Measurements from ENCODE around the gene DGKI.

The DGKI gene

DNA sequence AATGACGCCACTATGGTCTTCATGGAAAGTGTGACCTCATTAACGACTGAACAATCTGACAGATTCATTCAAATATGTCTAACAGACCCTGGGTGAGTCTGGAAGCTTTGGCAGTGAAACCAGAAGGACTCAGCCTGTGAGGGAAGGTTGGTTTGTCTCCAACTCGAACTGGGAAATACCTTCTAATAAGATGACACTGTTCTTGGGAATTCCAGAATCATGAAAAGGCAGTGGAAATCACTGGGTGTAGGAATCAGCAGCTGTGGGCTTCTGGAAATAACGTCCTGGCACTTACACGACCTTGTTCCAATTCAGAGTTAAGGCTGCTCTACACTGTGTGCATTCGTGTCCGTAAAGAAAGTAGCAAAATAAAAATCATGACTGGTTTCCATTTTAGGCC, 75.1 kb downstream of the DGKI start:
- 96% methylated on average over 5 of the region's 7 CpGs for whole genome bisulfite sequencing (ENCODE audit: insufficient coverage)
- ChIA-PET CTCF (no interaction called here), POLR2A (no interaction called here)
- peaks cover 0 to 2% (median 0%) of the 10 kb centered on the region in 4 experiments for H3K4me1 ChIP-seq (ENCODE audit: control extremely low read depth in 1 of 4, control insufficient read depth in 4 of 4, insufficient read depth in 4 of 4, low read length in 3 of 4)
- H3K9me3 ChIP-seq (ENCODE audit: control extremely low read depth in 1 of 5, control insufficient read depth in 4 of 5, insufficient read depth in 2 of 5, low read depth in 1 of 5, low read length in 4 of 5): no peaks in the 10 kb centered on the region
- H3K36me3 ChIP-seq (ENCODE audit: control insufficient read depth in 4 of 4, insufficient read depth in 4 of 4, low read length in 3 of 4): no peaks in the 10 kb centered on the region
- H3K27me3 ChIP-seq (replicated peaks in 2 of 5; ENCODE audit: control insufficient read depth in 4 of 5, insufficient read depth in 5 of 5, low read length in 4 of 5): no peaks in the 10 kb centered on the region
- no peak overlapping the region for H3K4me3 ChIP-seq (ENCODE audit: control insufficient read depth in 1 of 7, extremely low read depth in 1 of 7, insufficient read depth in 4 of 7, low read depth in 2 of 7, low read length in 6 of 7)
- no peak for DNase-seq
- H3K27ac ChIP-seq (ENCODE audit: insufficient read depth in 1 of 2, low read depth in 1 of 2, low read length in 2 of 2, poor library complexity in 1 of 2, severe bottlenecking in 2 of 2): no peak overlapping the region

DNA sequence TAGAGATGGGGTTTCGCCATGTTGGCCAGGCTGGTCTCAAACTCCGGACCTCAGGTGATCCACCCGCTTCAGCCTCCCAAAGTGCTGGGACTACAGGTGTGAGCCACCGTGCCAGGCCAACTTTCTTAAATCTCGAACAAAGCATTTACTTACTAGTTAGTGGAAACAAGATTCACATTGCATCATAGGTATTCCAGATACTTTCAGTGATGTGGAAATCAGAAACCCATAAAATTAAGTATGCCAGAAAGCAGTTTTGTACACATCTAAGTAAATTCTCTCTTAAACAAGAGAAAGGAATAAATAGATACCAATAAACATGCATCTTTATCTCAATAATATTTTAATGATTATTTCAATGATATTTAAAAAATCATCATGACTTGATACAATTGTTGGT, 75.5 kb downstream of the DGKI start:
- WGBS (ENCODE audit: insufficient coverage): 100% methylated on average over 4 of the region's 5 CpGs
- ChIA-PET CTCF (no interaction called here), POLR2A (no interaction called here)
- no peak overlapping the region for H3K4me3 ChIP-seq (ENCODE audit: control insufficient read depth in 1 of 7, extremely low read depth in 1 of 7, insufficient read depth in 4 of 7, low read depth in 2 of 7, low read length in 6 of 7)
- no peaks in the 10 kb centered on the region for H3K9me3 ChIP-seq (ENCODE audit: control extremely low read depth in 1 of 5, control insufficient read depth in 4 of 5, insufficient read depth in 2 of 5, low read depth in 1 of 5, low read length in 4 of 5)
- H3K36me3 ChIP-seq (ENCODE audit: control insufficient read depth in 4 of 4, insufficient read depth in 4 of 4, low read length in 3 of 4): no peaks in the 10 kb centered on the region
- H3K27ac ChIP-seq (ENCODE audit: insufficient read depth in 1 of 2, low read depth in 1 of 2, low read length in 2 of 2, poor library complexity in 1 of 2, severe bottlenecking in 2 of 2): no peak overlapping the region
- no peak for DNase-seq
- peaks cover 0 to 2% (median 0%) of the 10 kb centered on the region in 4 experiments for H3K4me1 ChIP-seq (ENCODE audit: control extremely low read depth in 1 of 4, control insufficient read depth in 4 of 4, insufficient read depth in 4 of 4, low read length in 3 of 4)
- no peaks in the 10 kb centered on the region for H3K27me3 ChIP-seq (replicated peaks in 2 of 5; ENCODE audit: control insufficient read depth in 4 of 5, insufficient read depth in 5 of 5, low read length in 4 of 5)

DNA sequence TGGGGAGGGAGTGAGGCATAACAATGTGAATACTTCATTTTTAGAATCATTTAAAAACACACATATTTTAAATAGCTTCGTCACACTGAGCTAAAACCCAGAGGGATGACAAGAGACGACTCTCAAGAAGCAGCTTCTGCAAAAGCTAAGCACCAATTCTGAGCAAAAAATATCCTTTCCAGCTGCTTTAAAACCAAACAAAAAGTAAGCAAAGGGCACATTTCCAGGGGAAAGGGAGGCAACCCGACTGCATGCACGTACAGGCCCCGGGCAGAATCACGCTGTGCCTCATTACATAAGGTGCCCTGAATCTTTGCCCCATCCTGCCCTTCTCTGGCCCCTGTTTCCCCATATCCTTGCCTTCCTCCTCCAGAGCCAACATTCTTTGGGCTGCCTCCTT, 78.4 kb downstream of the DGKI start:
- Histone ChIP-seq H3K36me3 (ENCODE audit: control insufficient read depth in 4 of 4, insufficient read depth in 4 of 4, low read length in 3 of 4) (no peaks in the 10 kb centered on the region), H3K27ac (ENCODE audit: insufficient read depth in 1 of 2, low read depth in 1 of 2, low read length in 2 of 2, poor library complexity in 1 of 2, severe bottlenecking in 2 of 2) (no peak overlapping the region), H3K4me1 (ENCODE audit: control extremely low read depth in 1 of 4, control insufficient read depth in 4 of 4, insufficient read depth in 4 of 4, low read length in 3 of 4) (peaks cover 0 to 2% (median 0%) of the 10 kb centered on the region in 4 experiments), H3K27me3 (replicated peaks in 2 of 5; ENCODE audit: control insufficient read depth in 4 of 5, insufficient read depth in 5 of 5, low read length in 4 of 5) (no peaks in the 10 kb centered on the region), H3K9me3 (ENCODE audit: control extremely low read depth in 1 of 5, control insufficient read depth in 4 of 5, insufficient read depth in 2 of 5, low read depth in 1 of 5, low read length in 4 of 5) (no peaks in the 10 kb centered on the region), H3K4me3 (ENCODE audit: control insufficient read depth in 1 of 7, extremely low read depth in 1 of 7, insufficient read depth in 4 of 7, low read depth in 2 of 7, low read length in 6 of 7) (no peak overlapping the region)
- CTCF ChIA-PET: no interaction called here
- POLR2A ChIA-PET: interaction anchor here (0.6 kb wide), 1 partner anchor 1424 kb away, joined by 3 read pairs; no protein-coding TSS in a partner anchor
- DNase-seq: no peak
- WGBS (ENCODE audit: insufficient coverage): 96% methylated on average over 6 of the region's 6 CpGs

DNA sequence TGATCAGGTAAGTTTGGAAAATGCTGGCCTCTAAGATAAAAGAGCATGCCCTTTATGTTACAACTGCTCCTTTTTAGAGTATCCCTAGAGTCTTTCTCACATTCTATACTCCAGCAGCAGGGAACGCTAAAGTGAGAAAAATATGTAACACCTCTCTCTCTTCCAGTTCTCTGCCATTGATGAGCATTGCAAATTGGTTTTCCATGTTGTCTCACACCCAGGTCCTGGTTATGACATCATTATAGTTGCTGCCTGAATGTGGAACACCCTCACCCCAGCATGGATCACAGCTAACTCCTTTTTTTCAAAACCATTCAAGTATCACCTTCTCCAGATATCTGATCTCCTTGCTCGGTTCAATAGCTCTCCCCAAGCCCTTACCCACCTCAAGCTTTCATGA, 84.4 kb downstream of the DGKI start:
- Histone ChIP-seq H3K27ac (ENCODE audit: insufficient read depth in 1 of 2, low read depth in 1 of 2, low read length in 2 of 2, poor library complexity in 1 of 2, severe bottlenecking in 2 of 2) (no peak overlapping the region), H3K4me1 (ENCODE audit: control extremely low read depth in 1 of 4, control insufficient read depth in 4 of 4, insufficient read depth in 4 of 4, low read length in 3 of 4) (peaks cover 0 to 2% (median 1%) of the 10 kb centered on the region in 4 experiments), H3K9me3 (ENCODE audit: control extremely low read depth in 1 of 5, control insufficient read depth in 4 of 5, insufficient read depth in 2 of 5, low read depth in 1 of 5, low read length in 4 of 5) (peaks cover 0 to 1% (median 0%) of the 10 kb centered on the region in 5 experiments), H3K4me3 (ENCODE audit: control insufficient read depth in 1 of 7, extremely low read depth in 1 of 7, insufficient read depth in 4 of 7, low read depth in 2 of 7, low read length in 6 of 7) (no peak overlapping the region), H3K27me3 (replicated peaks in 2 of 5; ENCODE audit: control insufficient read depth in 4 of 5, insufficient read depth in 5 of 5, low read length in 4 of 5) (no peaks in the 10 kb centered on the region), H3K36me3 (ENCODE audit: control insufficient read depth in 4 of 4, insufficient read depth in 4 of 4, low read length in 3 of 4) (no peaks in the 10 kb centered on the region)
- ChIA-PET CTCF (no interaction called here), POLR2A (no interaction called here)
- no peak for DNase-seq
- WGBS (ENCODE audit: insufficient coverage): 80% methylated on average over 1 of the region's 2 CpGs

DNA sequence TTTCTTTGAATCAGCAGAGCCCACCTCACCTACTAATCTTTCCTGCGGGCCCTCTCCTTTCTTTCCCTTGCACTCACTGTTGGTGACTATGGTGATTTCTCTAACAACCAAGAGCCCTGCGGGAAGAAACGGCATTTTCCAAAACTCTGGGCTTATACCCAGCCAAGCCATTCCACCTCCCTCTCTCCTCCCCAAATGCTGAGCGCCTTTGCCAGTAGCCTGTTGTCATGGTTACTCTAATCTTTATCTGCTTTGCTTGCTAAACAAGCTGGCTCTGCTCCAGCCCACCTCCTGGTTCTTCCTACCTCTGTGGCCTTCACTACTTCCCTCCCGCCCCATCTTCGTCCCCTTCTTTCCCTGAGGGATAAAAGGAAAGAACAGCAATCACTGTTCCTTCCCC, 86.7 kb downstream of the DGKI start:
- no peak for DNase-seq
- Histone ChIP-seq H3K4me1 (ENCODE audit: control extremely low read depth in 1 of 4, control insufficient read depth in 4 of 4, insufficient read depth in 4 of 4, low read length in 3 of 4) (peaks cover 5 to 19% (median 13%) of the 10 kb centered on the region in 4 experiments), H3K4me3 (ENCODE audit: control insufficient read depth in 1 of 7, extremely low read depth in 1 of 7, insufficient read depth in 4 of 7, low read depth in 2 of 7, low read length in 6 of 7) (no peak overlapping the region), H3K36me3 (ENCODE audit: control insufficient read depth in 4 of 4, insufficient read depth in 4 of 4, low read length in 3 of 4) (no peaks in the 10 kb centered on the region), H3K27ac (ENCODE audit: insufficient read depth in 1 of 2, low read depth in 1 of 2, low read length in 2 of 2, poor library complexity in 1 of 2, severe bottlenecking in 2 of 2) (no peak overlapping the region), H3K9me3 (ENCODE audit: control extremely low read depth in 1 of 5, control insufficient read depth in 4 of 5, insufficient read depth in 2 of 5, low read depth in 1 of 5, low read length in 4 of 5) (peaks cover 0 to 1% (median 0%) of the 10 kb centered on the region in 5 experiments), H3K27me3 (replicated peaks in 2 of 5; ENCODE audit: control insufficient read depth in 4 of 5, insufficient read depth in 5 of 5, low read length in 4 of 5) (peaks cover 0 to 2% (median 0%) of the 10 kb centered on the region in 5 experiments)
- WGBS (ENCODE audit: insufficient coverage): 100% methylated on average over 3 of the region's 6 CpGs
- CTCF ChIA-PET: no interaction called here
- POLR2A ChIA-PET: no interaction called here

DNA sequence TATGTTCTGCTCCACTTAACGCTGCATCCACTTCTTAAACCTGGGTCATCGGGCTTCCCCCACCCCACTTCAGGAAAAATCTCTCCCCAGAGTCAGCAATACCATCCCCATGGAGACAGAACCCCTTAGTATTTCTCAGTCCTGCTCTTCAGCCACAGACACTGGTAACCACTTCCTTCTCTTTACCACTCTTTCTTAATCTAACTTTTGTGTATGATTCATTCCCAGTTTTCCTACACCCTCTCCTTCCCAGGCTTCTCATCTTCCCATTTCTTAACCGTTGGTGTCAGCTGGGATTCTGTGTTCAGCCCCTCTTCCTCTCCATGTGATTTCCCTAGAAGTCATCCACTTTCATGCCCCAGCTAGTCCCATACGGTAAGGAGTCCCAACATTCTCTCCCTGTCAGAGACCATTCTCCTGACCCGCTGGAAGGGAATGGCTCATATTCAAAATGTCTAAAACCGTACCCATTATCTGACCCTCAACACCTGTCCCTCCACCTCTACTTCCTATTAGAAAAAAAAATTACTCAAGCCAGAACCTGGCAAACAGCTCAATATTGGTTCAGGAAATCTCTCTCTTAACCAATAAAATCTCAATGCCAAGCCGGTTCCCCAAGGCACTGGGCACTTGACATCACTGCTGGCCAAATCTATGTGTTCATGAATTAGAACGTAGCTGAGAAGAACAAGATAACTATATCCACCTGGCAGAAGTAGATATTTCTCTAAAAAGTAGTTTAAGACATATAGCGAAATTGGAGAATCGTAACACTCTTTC, 89.4 kb downstream of the DGKI start:
- peak in 1 of 3 donors; percentile 4 for DNase-seq

DNA sequence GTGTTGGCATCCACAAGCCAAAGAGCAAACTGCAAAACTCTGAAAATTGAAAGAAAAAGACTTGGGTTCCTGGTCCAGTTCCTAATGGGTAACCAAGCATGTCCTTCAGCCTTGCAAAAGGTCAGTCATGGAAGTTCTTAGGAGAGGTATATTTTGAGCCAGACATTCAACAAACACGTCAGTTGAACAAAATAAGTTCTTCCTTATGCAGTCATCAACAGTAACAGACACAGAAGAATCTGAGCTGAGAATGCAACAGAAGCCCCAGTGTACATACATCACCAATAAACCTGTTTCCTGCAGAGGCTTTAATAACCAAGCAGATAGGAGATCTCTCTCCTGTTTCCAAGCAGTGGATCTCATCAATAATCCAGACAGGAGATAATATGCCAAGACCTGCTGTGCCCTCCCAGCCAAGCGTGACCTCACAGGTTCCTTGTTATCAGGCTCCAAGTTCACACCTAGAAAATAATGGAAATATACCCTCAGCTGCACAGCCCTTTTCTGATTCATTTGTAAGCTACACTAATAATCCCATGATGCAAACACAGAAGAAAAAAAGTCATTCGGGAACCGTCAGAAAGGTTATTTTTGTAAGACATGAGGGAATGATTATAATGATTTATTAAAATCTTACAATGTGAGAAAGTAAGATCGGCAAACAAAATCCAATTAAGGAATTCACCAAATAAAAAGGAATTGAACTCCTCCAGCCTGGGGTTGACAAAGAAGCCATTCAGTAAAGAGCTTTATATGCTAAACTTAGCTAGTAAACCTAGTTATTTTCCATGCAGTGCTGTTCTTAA, 90.7 kb downstream of the DGKI start:
- DNase-seq: peak in 1 of 3 donors; percentile 7
- H3K27me3 ChIP-seq (replicated peaks in 2 of 5; ENCODE audit: control insufficient read depth in 4 of 5, insufficient read depth in 5 of 5, low read length in 4 of 5): peaks cover 0 to 3% (median 0%) of the 10 kb centered on the region in 5 experiments
- ChIA-PET POLR2A (no interaction called here), CTCF (no interaction called here)
- H3K9me3 ChIP-seq (ENCODE audit: control extremely low read depth in 1 of 5, control insufficient read depth in 4 of 5, insufficient read depth in 2 of 5, low read depth in 1 of 5, low read length in 4 of 5): no peaks in the 10 kb centered on the region
- H3K4me3 ChIP-seq (ENCODE audit: control insufficient read depth in 1 of 7, extremely low read depth in 1 of 7, insufficient read depth in 4 of 7, low read depth in 2 of 7, low read length in 6 of 7): no peak overlapping the region
- H3K27ac ChIP-seq (ENCODE audit: insufficient read depth in 1 of 2, low read depth in 1 of 2, low read length in 2 of 2, poor library complexity in 1 of 2, severe bottlenecking in 2 of 2): no peak overlapping the region
- H3K4me1 ChIP-seq (ENCODE audit: control extremely low read depth in 1 of 4, control insufficient read depth in 4 of 4, insufficient read depth in 4 of 4, low read length in 3 of 4): peaks cover 8 to 32% (median 20%) of the 10 kb centered on the region in 4 experiments
- no peaks in the 10 kb centered on the region for H3K36me3 ChIP-seq (ENCODE audit: control insufficient read depth in 4 of 4, insufficient read depth in 4 of 4, low read length in 3 of 4)
- WGBS (ENCODE audit: insufficient coverage): 86% methylated on average over 1 of the region's 5 CpGs

More for the DNA sequence above, 89.4 kb downstream of the DGKI start:
- WGBS (ENCODE audit: insufficient coverage): 83% methylated on average over 9 of the region's 10 CpGs
- peaks cover 0 to 1% (median 0%) of the 10 kb centered on the region in 5 experiments for H3K9me3 ChIP-seq (ENCODE audit: control extremely low read depth in 1 of 5, control insufficient read depth in 4 of 5, insufficient read depth in 2 of 5, low read depth in 1 of 5, low read length in 4 of 5)
- H3K27ac ChIP-seq (ENCODE audit: insufficient read depth in 1 of 2, low read depth in 1 of 2, low read length in 2 of 2, poor library complexity in 1 of 2, severe bottlenecking in 2 of 2): no peak overlapping the region
- CTCF ChIA-PET: interaction anchor here (0.6 kb wide), 1 partner anchor 188 kb away, joined by 3 read pairs; no protein-coding TSS in a partner anchor
- peaks cover 8 to 32% (median 20%) of the 10 kb centered on the region in 4 experiments for H3K4me1 ChIP-seq (ENCODE audit: control extremely low read depth in 1 of 4, control insufficient read depth in 4 of 4, insufficient read depth in 4 of 4, low read length in 3 of 4)
- POLR2A ChIA-PET: no interaction called here
- no peaks in the 10 kb centered on the region for H3K36me3 ChIP-seq (ENCODE audit: control insufficient read depth in 4 of 4, insufficient read depth in 4 of 4, low read length in 3 of 4)
- peaks cover 0 to 3% (median 0%) of the 10 kb centered on the region in 5 experiments for H3K27me3 ChIP-seq (replicated peaks in 2 of 5; ENCODE audit: control insufficient read depth in 4 of 5, insufficient read depth in 5 of 5, low read length in 4 of 5)
- H3K4me3 ChIP-seq (ENCODE audit: control insufficient read depth in 1 of 7, extremely low read depth in 1 of 7, insufficient read depth in 4 of 7, low read depth in 2 of 7, low read length in 6 of 7): no peak overlapping the region

Measured in common myeloid progenitor, CD34-positive (primary cell).